ENCODE measurements around the gene HOXB7.

GRCh38 chr17:48628649-48629410 lies 18.0 kb upstream of the HOXB7 start:
- TF ChIP-seq, protein P1, sequence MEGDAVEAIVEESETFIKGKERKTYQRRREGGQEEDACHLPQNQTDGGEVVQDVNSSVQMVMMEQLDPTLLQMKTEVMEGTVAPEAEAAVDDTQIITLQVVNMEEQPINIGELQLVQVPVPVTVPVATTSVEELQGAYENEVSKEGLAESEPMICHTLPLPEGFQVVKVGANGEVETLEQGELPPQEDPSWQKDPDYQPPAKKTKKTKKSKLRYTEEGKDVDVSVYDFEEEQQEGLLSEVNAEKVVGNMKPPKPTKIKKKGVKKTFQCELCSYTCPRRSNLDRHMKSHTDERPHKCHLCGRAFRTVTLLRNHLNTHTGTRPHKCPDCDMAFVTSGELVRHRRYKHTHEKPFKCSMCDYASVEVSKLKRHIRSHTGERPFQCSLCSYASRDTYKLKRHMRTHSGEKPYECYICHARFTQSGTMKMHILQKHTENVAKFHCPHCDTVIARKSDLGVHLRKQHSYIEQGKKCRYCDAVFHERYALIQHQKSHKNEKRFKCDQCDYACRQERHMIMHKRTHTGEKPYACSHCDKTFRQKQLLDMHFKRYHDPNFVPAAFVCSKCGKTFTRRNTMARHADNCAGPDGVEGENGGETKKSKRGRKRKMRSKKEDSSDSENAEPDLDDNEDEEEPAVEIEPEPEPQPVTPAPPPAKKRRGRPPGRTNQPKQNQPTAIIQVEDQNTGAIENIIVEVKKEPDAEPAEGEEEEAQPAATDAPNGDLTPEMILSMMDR (conservative IDR thresholded peaks at IDR 0.05; ENCODE audit: low read length): no peak
- no peak for TF ChIP-seq EZH2phosphoT487 (IDR thresholded peaks at IDR 0.05; ENCODE audit: borderline replicate concordance, low read depth, low read length)

Measured in OCI-LY7 (cell line).